Stimulated activated effector memory CD8-positive, alpha-beta T cell treated with anti-CD3 and anti-CD28 coated beads, Interleukin-12 subunit alpha, Interleukin-12 subunit beta, amount 100 ng/mL, for 72 hours (primary cell): ENCODE measurements around the gene DHX8.
"Not testable (repeated sequence)": the region's sequence is repeated elsewhere in the genome, so short reads cannot be mapped to it uniquely, and the experiment has no call there.

Source experiments
- ATAC-seq: fragments of 150-1000 bp; cut with Tn5 transposase; 2 replicates; pipeline ENCODE4 v1.10.0; 2021
- DNase-seq, 2 donors: peaks; one replicate each; pipeline ENCODE4 v3.0.0; 2021 to 2022; ENCODE audit warnings: low spot score in 2 of 2
- H3K27ac Mint-ChIP-seq: one replicate; pipeline ENCODE4 v1.8.0; 2022; ENCODE audit warnings: mild to moderate bottlenecking, mixed read lengths
- H3K36me3 Mint-ChIP-seq: one replicate; pipeline ENCODE4 v1.8.0; 2022; ENCODE audit warnings: mild to moderate bottlenecking, mixed read lengths
- H3K4me1 Mint-ChIP-seq: one replicate; pipeline ENCODE4 v1.8.0; 2022; ENCODE audit warnings: mixed read lengths
- H3K4me3 Mint-ChIP-seq: one replicate; pipeline ENCODE4 v1.8.0; 2022; ENCODE audit warnings: mild to moderate bottlenecking, mixed read lengths
- H3K9me3 Mint-ChIP-seq: one replicate; pipeline ENCODE4 v1.8.0; 2022; ENCODE audit warnings: mixed read lengths

DHX8 gene

GRCh38 chr17:43483674-43484551 is at the start of gene DHX8:
TSS of gene DHX8 (plus strand) at chr17:43483975. CDS start at chr17:43484038, 63 bp downstream.
- peak; percentile 98 for ATAC-seq
- peaks cover 11% of the 10 kb centered on the region for H3K36me3 Mint-ChIP-seq

GRCh38 chr17:43434902-43435319 is 48.9 kb upstream of the DHX8 start:
- DNase-seq (no peak), ATAC-seq (no peak)
- H3K9me3 Mint-ChIP-seq, result no peaks in the 10 kb centered on the region
- no peaks in the 10 kb centered on the region for H3K36me3 Mint-ChIP-seq
- no peak overlapping the region for H3K4me3 Mint-ChIP-seq
- H3K4me1 Mint-ChIP-seq, result no peaks in the 10 kb centered on the region
- no peak overlapping the region for H3K27ac Mint-ChIP-seq

More at GRCh38 chr17:43483674-43484551, at the start of gene DHX8:
- Mint-ChIP-seq H3K9me3 (no peaks in the 10 kb centered on the region), H3K27ac (peak within 1 kb of the TSS; percentile 99), H3K4me1 (peaks cover 22% of the 10 kb centered on the region), H3K4me3 (peak within 1 kb of the TSS; percentile 100)
- peak; percentile 99 to 100 for DNase-seq

GRCh38 chr17:43437756-43438155 is 46.0 kb upstream of the DHX8 start:
- H3K9me3 Mint-ChIP-seq, result no peaks in the 10 kb centered on the region
- H3K4me3 Mint-ChIP-seq, result no peak overlapping the region
- DNase-seq (no peak), ATAC-seq (no peak)
- H3K4me1 Mint-ChIP-seq, result no peaks in the 10 kb centered on the region
- no peak overlapping the region for H3K27ac Mint-ChIP-seq
- no peaks in the 10 kb centered on the region for H3K36me3 Mint-ChIP-seq

- DNase-seq, result no peak
- no peak for ATAC-seq
- Mint-ChIP-seq H3K4me1 (no peaks in the 10 kb centered on the region), H3K9me3 (no peaks in the 10 kb centered on the region), H3K36me3 (no peaks in the 10 kb centered on the region), H3K27ac (no peak overlapping the region), H3K4me3 (no peak overlapping the region)
Measured at GRCh38 chr17:43438626-43439025, 45.1 kb upstream of the DHX8 start.

GRCh38 chr17:43439041-43439440 is 44.7 kb upstream of the DHX8 start:
- DNase-seq (no peak), ATAC-seq (no peak)
- no peaks in the 10 kb centered on the region for H3K9me3 Mint-ChIP-seq
- H3K4me3 Mint-ChIP-seq, result no peak overlapping the region
- no peak overlapping the region for H3K27ac Mint-ChIP-seq
- no peaks in the 10 kb centered on the region for H3K4me1 Mint-ChIP-seq
- no peaks in the 10 kb centered on the region for H3K36me3 Mint-ChIP-seq

- Mint-ChIP-seq H3K4me3 (no peak overlapping the region), H3K36me3 (no peaks in the 10 kb centered on the region), H3K9me3 (no peaks in the 10 kb centered on the region), H3K27ac (no peak overlapping the region), H3K4me1 (no peaks in the 10 kb centered on the region)
- DNase-seq, result no peak
- ATAC-seq, result no peak
Measured at GRCh38 chr17:43442711-43443110, 41.1 kb upstream of the DHX8 start.

GRCh38 chr17:43443381-43443780 is 40.4 kb upstream of the DHX8 start:
- no peaks in the 10 kb centered on the region for H3K4me1 Mint-ChIP-seq
- H3K4me3 Mint-ChIP-seq, result no peak overlapping the region
- H3K9me3 Mint-ChIP-seq, result no peaks in the 10 kb centered on the region
- H3K36me3 Mint-ChIP-seq, result no peaks in the 10 kb centered on the region
- no peak for ATAC-seq
- no peak for DNase-seq
- H3K27ac Mint-ChIP-seq, result no peak overlapping the region

GRCh38 chr17:43444223-43445008 is 39.4 kb upstream of the DHX8 start:
- Mint-ChIP-seq H3K27ac (no peak overlapping the region), H3K36me3 (no peaks in the 10 kb centered on the region), H3K4me3 (no peak overlapping the region), H3K4me1 (no peaks in the 10 kb centered on the region), H3K9me3 (no peaks in the 10 kb centered on the region)
- DNase-seq, result no peak
- ATAC-seq, result no peak

GRCh38 chr17:43445009-43445589 is 38.7 kb upstream of the DHX8 start:
- Mint-ChIP-seq H3K9me3 (no peaks in the 10 kb centered on the region), H3K36me3 (no peaks in the 10 kb centered on the region), H3K4me1 (no peaks in the 10 kb centered on the region), H3K4me3 (no peak overlapping the region), H3K27ac (no peak overlapping the region)
- ATAC-seq (no peak), DNase-seq (no peak)

GRCh38 chr17:43446773-43447172 is 37.0 kb upstream of the DHX8 start:
- ATAC-seq (no peak), DNase-seq (no peak)
- Mint-ChIP-seq H3K36me3 (no peaks in the 10 kb centered on the region), H3K27ac (no peak overlapping the region), H3K4me3 (no peak overlapping the region), H3K4me1 (no peaks in the 10 kb centered on the region), H3K9me3 (no peaks in the 10 kb centered on the region)

GRCh38 chr17:43448720-43449469 is 34.9 kb upstream of the DHX8 start:
- Mint-ChIP-seq H3K4me1 (no peaks in the 10 kb centered on the region), H3K36me3 (no peaks in the 10 kb centered on the region), H3K9me3 (no peaks in the 10 kb centered on the region), H3K27ac (no peak overlapping the region), H3K4me3 (no peak overlapping the region)
- DNase-seq, result no peak
- ATAC-seq, result no peak

- Mint-ChIP-seq H3K36me3 (no peaks in the 10 kb centered on the region), H3K9me3 (no peaks in the 10 kb centered on the region), H3K4me3 (no peak overlapping the region), H3K27ac (no peak overlapping the region), H3K4me1 (no peaks in the 10 kb centered on the region)
- DNase-seq (no peak), ATAC-seq (no peak)
Measured at GRCh38 chr17:43449470-43450248, 34.1 kb upstream of the DHX8 start.

GRCh38 chr17:43450791-43451190 is 33.0 kb upstream of the DHX8 start:
- not testable (repeated sequence) for H3K27ac Mint-ChIP-seq, H3K36me3 Mint-ChIP-seq, H3K4me1 Mint-ChIP-seq, H3K9me3 Mint-ChIP-seq, ATAC-seq, DNase-seq, H3K4me3 Mint-ChIP-seq

- H3K4me3 Mint-ChIP-seq, ATAC-seq, H3K36me3 Mint-ChIP-seq, H3K27ac Mint-ChIP-seq, H3K4me1 Mint-ChIP-seq, DNase-seq, H3K9me3 Mint-ChIP-seq: not testable (repeated sequence)
Measured at GRCh38 chr17:43451741-43452140, 32.0 kb upstream of the DHX8 start.
